GM12872 (cell line): Measurements from ENCODE around the gene PATL2.

Experiments
- CTCF ChIP-seq: IDR thresholded peaks from 3 replicates; pipeline ENCODE4 v1.5.1; 2011; ENCODE audit warnings: low read depth, mild to moderate bottlenecking, low read length, moderate library complexity; ENCODE audit not compliant: insufficient read depth

The PATL2 gene

GRCh38 chr15:44720460-44721176 lies 9.5 kb upstream of the PATL2 start:
- TF ChIP-seq CTCF: no peak

GRCh38 chr15:44719293-44719999 lies 8.3 kb upstream of the PATL2 start:
- no peak for TF ChIP-seq CTCF

GRCh38 chr15:44718927-44719292 lies 7.8 kb upstream of the PATL2 start:
- TF ChIP-seq CTCF: no peak

GRCh38 chr15:44718180-44718926 lies 7.2 kb upstream of the PATL2 start:
- TF ChIP-seq CTCF: no peak

GRCh38 chr15:44716983-44717602 lies 6.0 kb upstream of the PATL2 start:
- TF ChIP-seq CTCF: no peak

GRCh38 chr15:44715797-44716334 lies 4.7 kb upstream of the PATL2 start:
- no peak for TF ChIP-seq CTCF
